Measurements from ENCODE around the gene MOXD1. TPM values are rescaled to one million over a fixed set of nuclear protein-coding genes. Genes with fewer than 3 reads are reported as not detected.
"Not testable (repeated sequence)": the region's sequence is repeated elsewhere in the genome, so short reads cannot be mapped to it uniquely, and the experiment has no call there.

MOXD1 gene
- total RNA-seq, 1 donor = under 0.01 TPM

- DNase-seq (ENCODE audit: low read depth in 2 of 3, low spot score in 2 of 3) = peak in 2 of 3 donors; percentile 75 to 91
Observed at GRCh38 chr6:132286298-132287019, 114.8 kb downstream of the MOXD1 start.

GRCh38 chr6:132285004-132285780 lies 116.1 kb downstream of the MOXD1 start:
- DNase-seq (ENCODE audit: low read depth in 2 of 3, low spot score in 2 of 3) = no peak

DNA sequence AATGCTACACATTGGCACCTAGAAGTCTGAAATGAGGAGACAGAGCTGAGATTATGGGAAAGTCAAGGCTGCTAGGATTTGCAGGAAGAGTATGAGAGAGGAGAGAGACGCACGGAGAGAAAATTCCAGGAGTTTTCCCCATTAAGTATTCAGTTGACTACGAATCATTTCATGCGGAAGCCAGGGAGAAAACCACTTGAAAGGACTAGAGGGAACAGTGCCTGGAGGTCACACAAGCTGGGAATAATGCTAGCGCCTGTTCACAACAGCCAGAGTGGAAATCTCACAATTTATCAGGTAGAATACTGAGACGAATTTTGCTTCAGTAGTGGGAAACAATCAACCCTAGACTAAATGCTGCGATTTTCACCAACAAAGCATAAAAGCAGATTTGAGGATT lies 118.6 kb downstream of the MOXD1 start:
- no peak for DNase-seq (ENCODE audit: low read depth in 2 of 3, low spot score in 2 of 3)

- DNase-seq (ENCODE audit: low read depth in 2 of 3, low spot score in 2 of 3) = no peak
Observed at GRCh38 chr6:132280436-132280835, 120.8 kb downstream of the MOXD1 start.

DNA sequence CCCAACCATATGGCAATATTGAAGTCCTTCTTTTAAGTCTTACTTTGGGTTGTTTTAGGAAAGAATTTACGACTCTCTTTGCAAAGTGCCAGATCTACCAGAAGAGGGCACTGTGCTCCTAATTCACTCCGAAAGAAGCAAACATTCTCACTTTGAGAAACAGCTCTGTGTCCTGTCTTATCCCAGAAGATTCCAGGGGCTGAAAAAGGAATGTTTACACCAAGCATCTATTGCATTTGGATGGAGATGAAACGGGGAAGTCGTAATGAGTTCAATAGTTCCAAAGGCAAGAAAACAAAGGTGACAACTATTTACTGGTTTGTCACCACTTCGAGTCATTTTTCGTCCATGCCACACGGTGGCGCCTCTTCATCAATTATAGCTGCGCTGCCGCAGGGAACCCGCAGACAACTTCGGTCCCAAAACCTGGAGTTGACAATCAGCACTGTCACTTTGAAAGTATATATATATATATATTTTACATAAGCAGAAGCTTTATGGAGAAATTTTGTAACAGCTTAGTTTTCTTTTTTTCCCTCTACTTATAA lies 121.6 kb downstream of the MOXD1 start:
- DNase-seq (ENCODE audit: low read depth in 2 of 3, low spot score in 2 of 3) = peak; percentile 41 to 84 (median 74)

- DNase-seq (ENCODE audit: low read depth in 2 of 3, low spot score in 2 of 3) = no peak
Observed at GRCh38 chr6:132275066-132275970, 126.0 kb downstream of the MOXD1 start.

DNA sequence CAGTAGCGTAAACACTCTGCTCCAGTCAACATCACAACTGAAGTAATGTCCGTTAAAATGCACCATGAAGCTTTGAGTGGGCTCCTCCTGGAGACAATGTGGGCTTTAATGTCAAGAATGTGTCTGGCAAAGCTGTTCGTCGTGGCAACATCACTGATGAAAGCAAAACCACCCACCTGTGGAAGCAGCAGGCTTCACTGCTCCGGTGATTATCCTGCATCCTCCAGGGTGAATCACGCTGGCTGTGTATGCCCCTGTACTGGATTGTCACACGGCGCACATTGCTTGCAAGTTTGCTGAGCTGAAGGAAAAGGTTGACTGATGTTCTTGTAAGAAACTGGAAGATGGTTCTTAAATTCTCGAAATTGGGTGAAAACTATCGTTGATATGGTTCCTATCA lies 128.5 kb downstream of the MOXD1 start:
- no peak for DNase-seq (ENCODE audit: low read depth in 2 of 3, low spot score in 2 of 3)

GRCh38 chr6:132270726-132271402 lies 130.4 kb downstream of the MOXD1 start:
- no peak for DNase-seq (ENCODE audit: low read depth in 2 of 3, low spot score in 2 of 3)

DNA sequence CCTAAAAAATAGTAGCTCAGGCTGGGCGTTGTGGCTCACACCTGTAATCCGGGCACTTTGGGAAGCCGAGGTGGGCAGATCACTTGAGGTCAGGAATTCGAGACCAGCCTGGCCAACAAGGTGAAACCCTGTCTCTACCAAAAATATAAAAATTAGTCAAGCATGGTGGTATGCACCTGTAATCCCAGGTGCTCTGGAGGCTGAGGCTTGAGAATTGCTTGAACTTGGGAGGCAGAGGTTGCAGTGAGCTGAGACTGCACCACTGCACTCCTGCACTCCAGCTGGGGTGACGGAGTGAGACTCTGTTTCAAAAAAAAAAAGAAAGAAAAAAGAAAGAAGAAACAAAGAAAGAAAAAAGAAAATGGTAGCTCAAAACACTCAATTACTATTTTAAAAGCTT lies 132.6 kb downstream of the MOXD1 start:
- not testable (repeated sequence) for DNase-seq (ENCODE audit: low read depth in 2 of 3, low spot score in 2 of 3)

DNA sequence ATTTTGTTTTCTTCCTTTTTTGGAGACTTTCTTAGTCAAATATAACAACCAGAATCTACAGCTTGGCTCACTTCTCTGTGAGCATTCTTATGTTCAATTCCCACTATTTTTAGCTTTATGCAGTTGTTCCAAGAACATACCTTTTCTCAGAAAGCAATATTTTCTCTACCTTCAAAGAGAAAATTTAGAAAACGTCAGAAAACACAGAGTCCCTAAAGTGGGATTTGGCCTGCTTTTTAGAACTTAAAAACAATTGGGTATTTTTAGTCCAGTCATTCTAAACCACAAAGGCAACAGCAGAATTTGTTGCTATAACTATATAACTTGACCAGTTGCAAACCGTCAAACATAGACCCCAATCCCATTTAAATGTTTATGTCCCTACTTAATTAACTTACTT lies 133.1 kb downstream of the MOXD1 start:
- DNase-seq (ENCODE audit: low read depth in 2 of 3, low spot score in 2 of 3) = no peak

GRCh38 chr6:132265451-132266097 lies 135.7 kb downstream of the MOXD1 start:
- no peak for DNase-seq (ENCODE audit: low read depth in 2 of 3, low spot score in 2 of 3)

DNA sequence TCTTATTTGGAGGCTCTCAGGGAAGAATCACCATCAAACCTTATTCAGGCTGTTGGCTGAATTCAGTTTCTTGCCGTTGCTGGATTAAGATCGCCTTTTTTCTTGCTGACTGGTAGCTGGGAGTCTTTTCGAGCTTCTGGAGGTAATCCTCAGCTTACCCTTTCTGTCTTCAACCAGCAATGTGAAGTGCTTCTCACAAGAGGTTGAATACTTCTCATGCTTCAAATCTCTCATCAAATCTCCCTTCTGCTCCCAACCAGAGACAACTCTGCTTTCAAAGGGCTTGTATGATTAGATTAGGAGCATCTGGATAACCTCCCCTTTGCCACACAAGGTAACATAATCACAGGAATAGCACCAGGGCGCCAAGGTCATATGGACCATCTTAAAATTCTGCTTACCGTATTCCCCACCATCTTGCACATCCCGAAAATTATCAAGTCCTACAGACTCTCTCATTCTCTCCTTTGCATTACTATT lies 137.2 kb downstream of the MOXD1 start:
- no peak for DNase-seq (ENCODE audit: low read depth in 2 of 3, low spot score in 2 of 3)

DNA sequence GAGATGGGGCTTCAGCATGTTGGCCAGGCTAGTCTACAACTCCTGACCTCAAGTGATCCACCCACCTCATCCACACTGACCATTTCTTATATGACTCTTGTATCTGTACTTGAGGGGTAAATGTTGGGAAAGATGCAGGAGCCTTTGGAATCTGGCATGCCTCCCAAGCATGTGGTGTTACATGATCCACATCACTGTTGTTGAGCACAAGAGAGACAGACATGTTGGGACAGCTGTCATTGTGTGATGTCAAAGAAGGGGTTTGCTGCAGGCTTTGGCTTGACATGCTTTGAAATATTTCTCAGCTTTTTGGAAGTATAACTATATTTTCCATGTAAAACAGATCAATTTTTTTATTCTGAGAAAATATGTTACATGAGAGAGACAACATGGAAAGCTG lies 139.9 kb downstream of the MOXD1 start:
- no peak for DNase-seq (ENCODE audit: low read depth in 2 of 3, low spot score in 2 of 3)

DNA sequence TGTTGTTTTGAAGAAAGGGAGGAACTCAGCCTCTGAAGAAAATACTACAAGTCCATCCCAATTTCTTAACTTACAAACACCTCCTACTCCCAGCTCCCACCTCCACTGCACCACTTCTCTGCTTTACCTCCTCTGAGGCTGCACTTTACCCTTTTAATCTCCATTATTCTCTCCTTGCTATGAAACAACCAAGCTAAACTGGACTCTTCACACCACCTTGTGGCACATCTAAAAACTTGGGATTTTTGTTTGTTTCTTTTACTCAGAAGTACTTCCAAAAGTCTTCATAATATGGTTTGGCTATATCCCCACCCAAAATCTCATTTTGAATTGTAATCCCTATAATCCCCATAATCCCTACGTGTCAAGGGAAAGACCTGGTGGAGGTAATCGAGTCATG lies 142.2 kb downstream of the MOXD1 start:
- peak in 1 of 3 donors; percentile 8 for DNase-seq (ENCODE audit: low read depth in 2 of 3, low spot score in 2 of 3)

DNA sequence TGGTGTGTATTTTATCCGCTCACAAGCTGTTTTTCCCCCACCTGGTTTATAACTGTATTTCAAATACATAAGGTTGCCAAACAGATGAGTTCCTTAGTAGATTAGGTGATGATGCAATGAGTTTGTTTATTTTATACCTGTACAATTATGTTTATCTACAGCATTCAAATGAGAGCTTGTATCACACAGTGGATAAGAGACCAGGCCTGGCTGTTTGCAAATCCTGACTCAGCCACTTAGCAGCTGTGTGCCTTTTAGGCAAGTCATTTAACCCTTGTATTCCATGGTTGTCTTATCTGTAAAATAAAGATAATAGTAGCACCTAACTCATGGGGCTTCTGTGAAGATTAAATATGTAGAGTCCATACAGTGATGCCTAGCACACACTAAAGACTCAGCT lies 143.7 kb downstream of the MOXD1 start:
- DNase-seq (ENCODE audit: low read depth in 2 of 3, low spot score in 2 of 3) = no peak

- DNase-seq (ENCODE audit: low read depth in 2 of 3, low spot score in 2 of 3) = no peak
Observed at GRCh38 chr6:132256457-132256856, 144.8 kb downstream of the MOXD1 start.

GRCh38 chr6:132253906-132254305 lies 147.4 kb downstream of the MOXD1 start:
- DNase-seq (ENCODE audit: low read depth in 2 of 3, low spot score in 2 of 3) = no peak

- no peak for DNase-seq (ENCODE audit: low read depth in 2 of 3, low spot score in 2 of 3)
Observed at GRCh38 chr6:132253211-132253610, 148.1 kb downstream of the MOXD1 start.

DNA sequence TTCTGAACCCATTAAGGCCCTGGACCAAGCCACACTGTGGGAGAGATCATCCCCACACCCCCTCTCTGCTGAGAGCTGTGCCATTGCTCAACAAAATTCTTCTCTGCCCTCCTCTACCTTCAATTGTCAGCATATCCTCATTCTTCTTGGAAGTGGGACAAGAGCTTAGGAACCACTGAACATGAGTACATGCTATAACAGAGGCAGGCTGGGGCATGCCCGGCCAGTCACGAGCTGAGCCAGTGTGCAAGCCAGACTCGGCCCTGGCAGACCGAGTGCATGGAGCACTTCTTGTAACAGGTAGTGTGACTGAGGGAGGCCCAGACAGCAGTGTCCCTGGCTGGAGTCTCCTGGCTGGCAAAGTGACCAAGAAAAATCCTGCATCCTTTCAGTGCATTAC lies 149.2 kb downstream of the MOXD1 start:
- no peak for DNase-seq (ENCODE audit: low read depth in 2 of 3, low spot score in 2 of 3)

DNA sequence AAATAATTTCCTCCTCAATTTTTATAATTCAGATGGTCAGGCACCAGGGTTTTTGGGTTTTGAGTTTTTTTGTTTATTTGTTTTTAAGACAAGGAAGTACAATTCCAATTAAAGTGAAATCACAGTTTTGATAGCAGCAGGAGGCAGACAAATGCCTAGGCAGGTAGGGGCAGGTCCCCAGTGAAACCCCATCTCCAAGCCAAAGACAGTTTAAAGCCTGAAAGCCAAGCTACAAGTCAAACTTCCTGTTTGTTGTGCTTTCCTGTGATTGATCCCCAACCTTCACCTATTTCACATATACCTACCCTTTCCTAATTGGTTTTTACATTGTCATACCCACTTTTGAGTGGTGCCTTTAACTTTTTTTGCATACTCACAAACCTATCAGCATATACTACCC lies 149.6 kb downstream of the MOXD1 start:
- DNase-seq (ENCODE audit: low read depth in 2 of 3, low spot score in 2 of 3) = no peak
